ELF-1 (cell line): Measurements from ENCODE around the gene USE1.
"Not testable (repeated sequence)": the region's sequence is repeated elsewhere in the genome, so short reads cannot be mapped to it uniquely, and the experiment has no call there.

Experiments
- DNase-seq: peaks from one replicate; pipeline ENCODE4 v3.0.0-alpha.2; 2016; ENCODE audit warnings: low read depth, low spot score

USE1 gene, protein sequence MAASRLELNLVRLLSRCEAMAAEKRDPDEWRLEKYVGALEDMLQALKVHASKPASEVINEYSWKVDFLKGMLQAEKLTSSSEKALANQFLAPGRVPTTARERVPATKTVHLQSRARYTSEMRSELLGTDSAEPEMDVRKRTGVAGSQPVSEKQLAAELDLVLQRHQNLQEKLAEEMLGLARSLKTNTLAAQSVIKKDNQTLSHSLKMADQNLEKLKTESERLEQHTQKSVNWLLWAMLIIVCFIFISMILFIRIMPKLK

DNA sequence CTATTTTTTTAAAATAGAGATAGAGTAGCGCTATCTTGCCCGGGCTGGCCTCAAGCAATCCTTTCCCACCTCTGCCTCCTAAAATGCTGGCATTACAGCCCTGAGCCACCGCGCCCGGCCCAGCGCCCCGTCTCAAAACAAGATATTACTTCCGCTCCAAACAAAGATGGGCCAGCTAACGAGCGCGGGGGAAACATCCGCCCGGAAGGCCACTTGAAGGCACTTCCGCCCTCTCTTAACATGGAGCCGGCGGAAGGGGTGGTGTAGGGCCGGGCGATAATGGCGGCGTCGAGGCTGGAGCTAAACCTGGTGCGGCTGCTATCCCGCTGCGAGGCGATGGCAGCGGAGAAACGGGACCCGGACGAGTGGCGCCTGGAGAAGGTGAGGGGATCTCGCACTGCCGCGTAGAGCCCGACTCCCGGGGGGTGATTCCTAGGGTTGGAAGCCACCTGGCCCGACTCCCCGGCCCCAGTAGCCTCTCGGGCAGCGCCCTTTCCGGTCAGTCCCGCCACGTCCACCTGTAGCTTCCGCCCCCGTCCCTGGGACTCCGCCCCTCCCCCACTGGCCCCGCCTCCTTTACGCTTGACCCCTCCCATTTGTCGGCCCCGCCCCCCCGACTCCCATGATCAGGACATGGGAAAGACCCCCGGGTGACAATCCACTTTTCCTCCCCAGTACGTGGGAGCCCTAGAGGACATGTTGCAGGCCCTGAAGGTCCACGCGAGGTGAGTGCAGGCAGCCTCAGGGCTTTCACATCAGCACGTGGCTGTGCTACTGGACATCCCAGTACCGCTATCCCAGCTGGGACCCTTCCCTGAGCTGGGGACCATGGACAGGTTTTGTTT, at the start of gene USE1:
Gene USE1, plus strand, starts transcription at position 231 of the 845 bp plus-strand sequence. Its CDS starts 49 bp downstream, at position 280.
- DNase-seq: peak; percentile 96

GRCh38 chr19:17165715-17166114, 49.4 kb upstream of the USE1 start:
- no peak for DNase-seq

DNA sequence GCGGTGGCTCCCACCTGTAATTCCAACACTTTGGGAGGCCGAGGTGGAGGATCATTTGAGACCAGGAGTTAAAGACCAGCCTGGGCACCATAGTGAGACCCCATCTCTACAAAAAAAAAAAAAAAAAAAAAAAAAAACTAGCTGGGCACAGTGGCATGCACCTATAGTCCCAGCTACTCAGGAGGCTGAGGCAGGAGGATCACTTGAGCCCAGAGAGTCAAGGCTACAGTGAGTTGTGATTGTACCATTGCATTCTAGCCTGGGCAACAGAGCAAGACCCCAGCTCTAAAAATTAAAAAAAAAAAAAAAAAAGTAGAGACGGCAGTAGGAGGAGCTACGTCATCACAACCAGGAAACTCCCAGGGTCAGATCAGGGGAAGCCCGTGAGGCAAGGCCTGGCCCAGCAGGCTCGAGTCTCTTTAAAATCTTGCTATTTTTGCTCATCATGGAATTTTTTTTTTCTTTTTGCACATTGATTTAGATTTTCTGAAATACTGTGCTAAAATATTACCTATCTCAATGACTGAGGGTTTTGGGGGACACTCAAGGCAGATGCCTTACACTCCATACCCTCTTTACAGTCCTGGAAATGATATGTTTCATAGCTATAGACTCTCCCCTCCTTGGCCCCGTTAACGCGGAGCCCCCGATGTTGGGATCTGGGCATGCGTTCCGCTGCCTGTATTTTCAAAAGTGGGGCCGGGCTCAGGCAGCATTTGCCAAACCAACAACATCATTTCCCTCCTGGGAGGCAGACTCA, 44.4 kb upstream of the USE1 start:
- DNase-seq: no peak

DNA sequence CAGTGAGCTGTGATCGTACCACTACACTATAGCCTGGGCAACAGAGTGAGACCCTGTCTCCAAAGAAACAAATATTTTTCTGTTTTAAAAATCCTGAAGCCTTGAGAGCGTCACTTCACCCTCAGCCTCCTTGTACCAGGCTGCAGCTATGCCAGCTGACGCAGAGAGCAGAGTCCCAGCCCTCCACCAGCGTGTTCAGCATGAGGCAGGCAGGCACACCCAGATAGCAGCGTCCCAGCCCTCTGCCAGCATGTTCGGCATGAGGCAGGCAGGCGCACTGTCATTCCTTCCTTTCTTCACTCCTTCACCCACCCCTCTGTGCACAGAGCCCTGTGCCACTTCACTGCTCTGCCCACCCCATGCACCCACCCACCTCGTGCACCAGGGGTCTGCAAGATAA, 43.3 kb upstream of the USE1 start:
- DNase-seq: no peak

- DNase-seq: peak; percentile 33
Measured at GRCh38 chr19:17172624-17173345, 42.4 kb upstream of the USE1 start.

- DNase-seq: no peak
Measured at GRCh38 chr19:17178291-17178690, 36.9 kb upstream of the USE1 start.

GRCh38 chr19:17180997-17181702, 34.0 kb upstream of the USE1 start:
- DNase-seq: peak; percentile 60

DNA sequence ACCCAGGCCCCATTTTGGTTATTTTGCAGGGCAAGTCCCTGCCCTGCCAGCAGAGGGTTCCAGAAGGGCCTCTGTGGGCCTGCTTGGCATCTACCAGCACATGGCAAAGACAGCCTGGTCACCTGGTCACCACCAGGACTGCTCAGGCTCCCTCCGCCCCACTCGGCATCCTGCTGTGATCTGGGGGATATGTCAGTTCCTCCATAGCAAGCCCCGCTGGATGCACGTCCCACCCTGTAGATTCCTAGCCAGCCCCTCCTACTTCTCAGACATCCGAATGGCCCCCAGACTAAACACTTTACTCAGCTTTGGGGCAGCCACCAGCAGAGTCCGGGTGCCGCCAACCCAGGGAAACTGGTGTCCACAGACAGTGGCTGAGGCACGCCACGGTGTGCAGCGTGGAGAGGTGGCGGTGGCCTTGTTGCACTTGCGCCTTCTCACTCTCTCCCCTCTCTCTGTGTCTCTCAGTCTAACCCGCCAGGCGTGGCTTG, 31.8 kb upstream of the USE1 start:
- no peak for DNase-seq

GRCh38 chr19:17183858-17184321, 31.3 kb upstream of the USE1 start:
- DNase-seq: no peak

GRCh38 chr19:17184371-17184841, 30.8 kb upstream of the USE1 start:
- no peak for DNase-seq

DNA sequence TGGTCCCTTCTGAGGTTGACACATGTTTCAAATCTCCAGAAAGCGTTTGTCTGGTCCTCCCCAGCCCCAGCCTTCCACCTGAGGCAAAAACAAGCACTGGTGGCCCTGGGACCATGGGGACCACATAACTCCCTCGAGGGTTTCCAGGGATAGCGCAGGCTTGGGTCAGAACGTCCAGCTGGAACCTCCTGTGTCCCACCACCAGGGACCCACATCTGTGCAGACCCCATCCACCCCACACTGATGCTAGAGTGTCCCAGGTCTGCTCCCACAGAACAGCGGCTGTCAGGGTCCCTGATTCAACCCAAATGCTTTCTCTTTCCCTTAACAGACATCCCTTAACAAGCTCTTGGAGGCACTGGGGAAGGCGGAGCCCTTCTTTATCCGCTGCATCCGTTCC, 29.6 kb upstream of the USE1 start:
- no peak for DNase-seq

- DNase-seq: not testable (repeated sequence)
Measured at GRCh38 chr19:17191736-17192135, 23.4 kb upstream of the USE1 start.

GRCh38 chr19:17192751-17193150, 22.4 kb upstream of the USE1 start:
- no peak for DNase-seq

GRCh38 chr19:17194608-17195007, 20.5 kb upstream of the USE1 start:
- DNase-seq: no peak

DNA sequence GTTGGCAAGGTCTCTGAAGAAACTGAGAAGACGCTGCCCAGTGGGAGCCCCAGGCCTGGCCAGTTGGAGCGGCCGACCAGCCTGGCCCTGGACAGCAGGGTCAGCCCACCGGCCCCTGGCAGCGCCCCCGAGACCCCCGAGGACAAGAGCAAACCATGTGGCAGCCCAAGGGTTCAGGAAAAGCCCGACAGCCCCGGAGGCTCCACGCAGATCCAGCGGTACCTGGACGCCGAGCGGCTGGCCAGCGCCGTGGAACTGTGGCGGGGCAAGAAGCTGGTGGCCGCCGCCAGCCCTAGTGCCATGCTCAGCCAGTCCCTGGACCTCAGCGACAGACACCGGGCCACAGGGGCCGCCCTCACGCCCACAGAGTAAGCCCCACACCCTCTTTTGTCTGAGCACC, 20.1 kb upstream of the USE1 start:
- DNase-seq: no peak

DNA sequence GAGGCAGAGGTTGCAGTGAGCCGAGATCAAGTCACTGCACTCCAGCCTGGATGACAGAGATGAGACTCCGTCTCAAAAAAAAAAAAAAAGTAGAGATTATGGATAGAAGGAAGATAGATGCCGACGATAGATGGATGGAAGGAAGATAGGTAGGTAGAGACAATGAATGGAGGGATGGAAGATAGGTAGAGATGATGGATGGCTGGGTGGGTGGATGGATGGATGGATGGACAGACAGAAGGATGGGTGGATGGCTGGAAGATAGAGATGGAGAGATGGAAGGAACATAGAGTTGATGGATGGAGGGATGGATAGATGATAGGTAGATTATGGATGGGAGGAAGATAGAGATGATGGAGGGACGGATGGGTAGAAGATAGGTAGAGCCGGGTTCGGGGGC, 18.5 kb upstream of the USE1 start:
- no peak for DNase-seq

DNA sequence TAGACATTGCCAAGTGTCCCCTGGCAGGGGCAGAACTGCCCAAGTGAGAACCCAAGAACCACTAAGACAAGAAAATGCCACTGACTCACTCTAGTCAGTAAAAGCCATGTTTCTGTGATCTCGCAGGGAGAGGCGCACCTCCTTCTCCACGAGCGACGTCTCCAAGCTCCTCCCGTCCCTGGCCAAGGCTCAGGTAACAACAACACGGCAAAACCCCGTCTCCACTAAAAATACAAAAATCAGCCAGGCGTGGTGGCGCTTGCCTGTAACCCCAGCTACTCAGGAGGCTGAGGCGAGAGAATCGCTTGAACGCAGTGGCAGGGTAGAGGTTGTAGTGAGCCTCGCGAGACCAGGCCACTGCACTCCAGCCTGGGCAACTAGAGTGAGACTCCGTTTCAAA, 17.5 kb upstream of the USE1 start:
- DNase-seq: no peak

- DNase-seq: no peak
Measured at GRCh38 chr19:17200408-17201079, 14.6 kb upstream of the USE1 start.

- no peak for DNase-seq
Measured at GRCh38 chr19:17202249-17202648, 12.9 kb upstream of the USE1 start.

DNA sequence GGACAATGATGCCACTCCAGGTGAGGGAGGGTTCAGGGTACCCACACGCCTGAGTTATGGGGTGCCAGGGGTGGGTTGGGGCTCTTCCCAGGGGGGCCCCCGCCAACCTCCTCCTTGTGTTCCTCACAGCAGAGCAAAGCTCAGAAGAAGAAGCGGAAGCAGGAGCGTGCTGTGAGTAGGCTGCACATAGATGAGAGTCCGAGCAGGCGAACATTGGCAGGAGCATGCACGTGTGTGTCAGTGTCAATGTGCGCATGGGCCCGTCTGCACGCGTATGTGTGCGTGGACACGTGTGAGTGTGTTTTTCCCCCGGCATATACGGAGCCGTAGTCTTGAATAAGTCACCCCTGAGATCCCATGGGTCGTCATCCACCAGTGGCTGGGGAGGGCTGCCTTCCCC, 12.4 kb upstream of the USE1 start:
- no peak for DNase-seq
